Fibroblast of villous mesenchyme (primary cell): ENCODE results near the gene NAGS. TPM values are rescaled to one million over a fixed set of nuclear protein-coding genes. Genes with fewer than 3 reads are reported as not detected.
"Not testable (repeated sequence)": the region's sequence is repeated elsewhere in the genome, so short reads cannot be mapped to it uniquely, and the experiment has no call there.

Experiments
- DNase-seq: peaks from one replicate; pipeline ENCODE4 v3.0.0-alpha.2; 2010; ENCODE audit warnings: low read depth
- H3K4me3 ChIP-seq: 2 replicates; pipeline ENCODE4 v1.5.1; 2011; ENCODE audit warnings: low read depth, mild to moderate bottlenecking, low read length
- CTCF ChIP-seq: IDR thresholded peaks from 2 replicates; pipeline ENCODE4 v1.5.1; 2012; ENCODE audit warnings: low read depth, mild to moderate bottlenecking, low read length; ENCODE audit not compliant: insufficient read depth
- total RNA-seq: library from RNA; depleted of rRNA; stranded (reverse); fragments of >200 nt; gene quantifications from 2 replicates; pipeline ENCODE4 v1.2.3, GENCODE V29; 2012

The NAGS gene
- total RNA-seq, 1 donor: 0.43 TPM

- DNase-seq: no peak
- no peak overlapping the region for H3K4me3 ChIP-seq
- no peak for TF ChIP-seq CTCF
These were observed 18.0 kb upstream of the NAGS start for GRCh38 chr17:43986225-43986981.

GRCh38 chr17:43987131-43988021 is 17.0 kb upstream of the NAGS start:
- DNase-seq: no peak
- no peak overlapping the region for H3K4me3 ChIP-seq
- TF ChIP-seq CTCF: no peak

GRCh38 chr17:43988301-43988700 is 16.1 kb upstream of the NAGS start:
- no peak overlapping the region for H3K4me3 ChIP-seq
- no peak for DNase-seq
- no peak for TF ChIP-seq CTCF

- no peak overlapping the region for H3K4me3 ChIP-seq
- DNase-seq: no peak
- no peak for TF ChIP-seq CTCF
These were observed 11.8 kb upstream of the NAGS start for GRCh38 chr17:43992641-43993040.

- peak; percentile 53 for DNase-seq
- TF ChIP-seq CTCF: peak; percentile 83
- H3K4me3 ChIP-seq: peak overlapping the region; percentile 41
These were observed 9.9 kb upstream of the NAGS start for GRCh38 chr17:43994272-43995149.

- TF ChIP-seq CTCF: no peak
- no peak overlapping the region for H3K4me3 ChIP-seq
- no peak for DNase-seq
These were observed 9.3 kb upstream of the NAGS start for GRCh38 chr17:43995150-43995471.

- not testable (repeated sequence) for H3K4me3 ChIP-seq, DNase-seq
These were observed 7.2 kb upstream of the NAGS start for GRCh38 chr17:43997180-43997579.
